HCT116 (cell line): ENCODE results near the gene METTL18. TPM values are rescaled to one million over a fixed set of nuclear protein-coding genes. Genes with fewer than 3 reads are reported as not detected.

Source experiments
- ATAC-seq: fragments of 200-7000 bp; cut with Tn5 transposase; 2 replicates; pipeline ENCODE4 v1.9.1; 2020; ENCODE audit warnings: mild to moderate bottlenecking, moderate library complexity
- BruUV-seq: library from RNA; stranded (reverse); fragments of 400-500 nt; replicated peaks from 2 replicates; lab custom pipeline; 2021; lab: Mats Ljungman, UMichigan
- CTCF ChIA-PET: fragments of 300-600 bp; sonication (Branson Sonifier 250); formaldehyde crosslinking; loops from one replicate; lab custom pipeline; 2021; ENCODE audit warnings: antibody characterized with exemption; lab: Charles Lee
- POLR2A ChIA-PET: fragments of 300-600, 350-600 bp; sonication (Branson Sonifier 250); formaldehyde crosslinking; loops from one replicate; lab custom pipeline; 2021; ENCODE audit warnings: antibody characterized with exemption; lab: Charles Lee
- RAD21 ChIA-PET, 2 experiments: fragments of 300-600 bp; sonication (Branson Sonifier 250); formaldehyde crosslinking; loops; one replicate each; lab custom pipeline; 2023; ENCODE audit warnings: low total read pairs in 2 of 2; ENCODE audit not compliant: uncharacterized antibody in 2 of 2, unreplicated experiment in 2 of 2, low non-redundant PET in 1 of 2; lab: Charles Lee
- DNase-seq: peaks from one replicate; pipeline ENCODE4 v3.0.0-alpha.2; 2010; ENCODE audit warnings: low read depth, low spot score
- H2AFZ ChIP-seq: fragments of 200-600 bp; shearing (Covaris generic), sonication (generic); 2 replicates; pipeline ENCODE4 v1.6.1; 2017; ENCODE audit warnings: low read depth, mixed run types, mixed read lengths, antibody characterized with exemption, low read length; ENCODE audit not compliant: poor library complexity, severe bottlenecking
- H3K27ac ChIP-seq: 2 replicates; pipeline ENCODE4 v1.5.1; 2012; ENCODE audit warnings: low read depth, low read length
- H3K27me3 ChIP-seq: fragments of 200-600 bp; sonication (generic); 2 replicates; pipeline ENCODE4 v1.6.1; 2016; ENCODE audit warnings: mixed run types, low read length, mixed read lengths; ENCODE audit not compliant: insufficient read depth
- H3K36me3 ChIP-seq, 2 experiments: fragments of 200-500 bp in 1 of 2; fragments of 200-600 bp in 1 of 2; sonication (Bioruptor generic) in 1 of 2; sonication (generic) in 1 of 2; 2 replicates each; pipeline versions ENCODE4 v1.5.1 to v1.6.1; 2014 to 2016; ENCODE audit warnings: low read length in 2 of 2, inconsistent platforms in 1 of 2, mixed read lengths in 1 of 2, mixed run types in 1 of 2; ENCODE audit not compliant: insufficient read depth in 2 of 2, control insufficient read depth in 1 of 2
- H3K4me1 ChIP-seq, 2 experiments: fragments of 200-600 bp in 1 of 2; sonication (generic) in 1 of 2; 2 replicates each; pipeline versions ENCODE4 v1.5.1 to v1.6.1; 2012 to 2017; ENCODE audit warnings: low read length in 2 of 2, inconsistent platforms in 1 of 2, mild to moderate bottlenecking in 1 of 2, mixed read lengths in 1 of 2, mixed run types in 1 of 2, moderate library complexity in 1 of 2; ENCODE audit not compliant: insufficient read depth in 2 of 2, control insufficient read depth in 1 of 2
- H3K4me2 ChIP-seq: fragments of 200-600 bp; sonication (generic); 2 replicates; pipeline ENCODE4 v1.6.1; 2017; ENCODE audit warnings: mixed run types, low read length, mixed read lengths
- H3K4me3 ChIP-seq, 2 experiments: fragments of 200-600 bp in 1 of 2; sonication (generic) in 1 of 2; replicated peaks in 1 of 2; 2 replicates each; pipeline ENCODE4 v1.5.1; 2011 to 2016; ENCODE audit warnings: low read length in 2 of 2, control low read depth in 1 of 2, low read depth in 1 of 2, mild to moderate bottlenecking in 1 of 2, mixed read lengths in 1 of 2, mixed run types in 1 of 2
- H3K79me2 ChIP-seq: fragments of 200-600 bp; sonication (generic); 2 replicates; pipeline ENCODE4 v1.6.1; 2017; ENCODE audit warnings: mild to moderate bottlenecking, mixed run types, low read length, moderate library complexity, mixed read lengths; ENCODE audit not compliant: insufficient read depth
- H3K9ac ChIP-seq: fragments of 200-600 bp; sonication (generic); 2 replicates; pipeline ENCODE4 v1.6.1; 2016; ENCODE audit warnings: low read length, mixed read lengths
- H3K9me2 ChIP-seq: fragments of 200-600 bp; sonication (generic), shearing (Covaris generic); 2 replicates; pipeline ENCODE4 v1.6.1; 2017; ENCODE audit warnings: mixed run types, mild to moderate bottlenecking, moderate library complexity; ENCODE audit not compliant: insufficient read depth
- H3K9me3 ChIP-seq, 2 experiments: fragments of 200-500 bp in 1 of 2; fragments of 200-600 bp in 1 of 2; sonication (Bioruptor generic) in 1 of 2; sonication (generic) in 1 of 2; 2 replicates each; pipeline ENCODE4 v1.6.1; 2014 to 2017; ENCODE audit warnings: low read length in 2 of 2, mixed read lengths in 2 of 2, inconsistent platforms in 1 of 2, low read depth in 1 of 2, mild to moderate bottlenecking in 1 of 2, mixed run types in 1 of 2, moderate library complexity in 1 of 2; ENCODE audit not compliant: control insufficient read depth in 1 of 2, insufficient read depth in 1 of 2
- H4K20me1 ChIP-seq: fragments of 200-600 bp; sonication (generic), shearing (Covaris generic); 2 replicates; pipeline ENCODE4 v1.6.1; 2017; ENCODE audit warnings: mixed run types, mild to moderate bottlenecking, moderate library complexity; ENCODE audit not compliant: insufficient read depth
- CBX3 ChIP-seq: IDR thresholded peaks from 2 replicates; pipeline ENCODE4 v1.6.1; 2012; ENCODE audit warnings: low read depth
- EGR1 ChIP-seq: IDR thresholded peaks from 2 replicates; pipeline ENCODE4 v1.6.1; 2012; ENCODE audit warnings: low read depth
- ELF1 ChIP-seq: IDR thresholded peaks from 2 replicates; pipeline ENCODE4 v1.6.1; 2012; ENCODE audit warnings: low read depth, borderline replicate concordance
- EZH2 ChIP-seq: fragments of 200-600 bp; sonication (generic); IDR thresholded peaks from 2 replicates; pipeline ENCODE4 v1.6.1; 2017; ENCODE audit warnings: antibody characterized with exemption, mixed run types
- FOSL1 ChIP-seq: IDR thresholded peaks from 2 replicates; pipeline ENCODE4 v1.6.1; 2012; ENCODE audit warnings: low read depth
- JUND ChIP-seq: IDR thresholded peaks from 2 replicates; pipeline ENCODE4 v1.6.1; 2012
- POLR2A ChIP-seq: IDR thresholded peaks from 2 replicates; pipeline ENCODE4 v1.7.0; 2011; ENCODE audit warnings: borderline replicate concordance; ENCODE audit not compliant: insufficient read depth, insufficient read length; ENCODE audit errors: extremely low read depth
- POLR2AphosphoS5 ChIP-seq: IDR thresholded peaks from 2 replicates; pipeline ENCODE4 v1.6.1; 2011; ENCODE audit warnings: mild to moderate bottlenecking, low read depth, low read length, moderate library complexity
- RAD21 ChIP-seq: IDR thresholded peaks from 2 replicates; pipeline ENCODE4 v1.6.1; 2012; ENCODE audit warnings: low read depth, mild to moderate bottlenecking
- SP1 ChIP-seq: IDR thresholded peaks from 2 replicates; pipeline ENCODE4 v1.6.1; 2012; ENCODE audit warnings: low read depth
- SRF ChIP-seq: IDR thresholded peaks from 2 replicates; pipeline ENCODE4 v1.6.1; 2012; ENCODE audit warnings: low read depth
- YY1 ChIP-seq: IDR thresholded peaks from 2 replicates; pipeline ENCODE4 v1.6.1; 2011; ENCODE audit warnings: low read length, low read depth, moderate library complexity, mild to moderate bottlenecking; ENCODE audit not compliant: insufficient replicate concordance; ENCODE audit errors: extremely low read depth
- ZFX ChIP-seq: fragments of 450-650 bp; IDR thresholded peaks from 2 replicates; pipeline ENCODE4 v1.6.1; 2017
- ZNF274 ChIP-seq: fragments of 200-500 bp; sonication (Bioruptor generic); IDR thresholded peaks from 2 replicates; pipeline ENCODE4 v1.6.1; 2014; ENCODE audit warnings: mild to moderate bottlenecking, low read depth, low read length, inconsistent platforms
- intact Hi-C: fragments of 100-400 bp; cut with micrococcal nuclease; formaldehyde crosslinking; loops from 2 replicates; pipeline ENCODE4 v1.10.0; 2022
- total RNA-seq: library from RNA; stranded (reverse); gene quantifications from one replicate; pipeline ENCODE4 v1.2.1, GENCODE V29; 2021; ENCODE audit not compliant: unreplicated experiment
- TF ChIP-seq, protein P1 (sequence below): IDR thresholded peaks from 2 replicates; pipeline ENCODE4 v1.6.1; 2012
- TF ChIP-seq, protein P2 (sequence below): IDR thresholded peaks from 2 replicates; pipeline ENCODE4 v1.6.1; 2011; ENCODE audit warnings: mild to moderate bottlenecking, low read length, moderate library complexity; ENCODE audit not compliant: insufficient replicate concordance; ENCODE audit errors: extremely low read depth

The METTL18 gene
- total RNA-seq, 1 experiment from 2014 or later: 7.4 TPM

DNA sequence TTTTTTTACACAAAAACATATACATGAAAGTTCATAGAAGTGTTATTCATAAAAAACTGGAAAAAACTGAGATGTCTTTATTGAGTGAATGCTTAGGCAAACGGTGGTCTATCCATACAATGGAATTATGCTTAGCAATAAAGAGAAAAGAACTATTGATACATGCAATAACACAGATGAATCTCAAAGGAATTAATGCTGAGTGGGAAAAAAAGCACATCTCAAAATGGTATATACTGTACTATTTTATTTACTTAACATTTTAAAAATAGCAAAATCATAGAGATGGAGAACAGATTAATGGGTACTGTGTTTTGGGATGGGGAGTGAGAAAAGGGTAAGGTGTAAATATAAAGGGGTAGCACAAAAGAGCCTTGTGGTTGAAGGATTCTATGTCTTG, 29.8 kb downstream of the METTL18 start:
- Histone ChIP-seq H3K9me2 (no peaks in the 10 kb centered on the region), H3K4me3 (no peak overlapping the region), H3K27ac (no peak overlapping the region), H3K9ac (no peak overlapping the region), H2AFZ (no peak overlapping the region), H3K4me2 (no peak overlapping the region), H3K36me3 (no peaks in the 10 kb centered on the region), H4K20me1 (no peaks in the 10 kb centered on the region), H3K27me3 (no peaks in the 10 kb centered on the region), H3K9me3 (no peaks in the 10 kb centered on the region), H3K4me1 (no peaks in the 10 kb centered on the region), H3K79me2 (no peaks in the 10 kb centered on the region)
- ChIA-PET POLR2A (no interaction called here), CTCF (no interaction called here), RAD21 (no interaction called here)
- intact Hi-C loops: no loop called here
- no peak for TF ChIP-seq SRF
- no peak for TF ChIP-seq ZFX
- TF ChIP-seq RAD21: no peak
- TF ChIP-seq, protein P1, sequence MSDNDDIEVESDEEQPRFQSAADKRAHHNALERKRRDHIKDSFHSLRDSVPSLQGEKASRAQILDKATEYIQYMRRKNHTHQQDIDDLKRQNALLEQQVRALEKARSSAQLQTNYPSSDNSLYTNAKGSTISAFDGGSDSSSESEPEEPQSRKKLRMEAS: no peak
- TF ChIP-seq ELF1: no peak
- TF ChIP-seq, protein P2, sequence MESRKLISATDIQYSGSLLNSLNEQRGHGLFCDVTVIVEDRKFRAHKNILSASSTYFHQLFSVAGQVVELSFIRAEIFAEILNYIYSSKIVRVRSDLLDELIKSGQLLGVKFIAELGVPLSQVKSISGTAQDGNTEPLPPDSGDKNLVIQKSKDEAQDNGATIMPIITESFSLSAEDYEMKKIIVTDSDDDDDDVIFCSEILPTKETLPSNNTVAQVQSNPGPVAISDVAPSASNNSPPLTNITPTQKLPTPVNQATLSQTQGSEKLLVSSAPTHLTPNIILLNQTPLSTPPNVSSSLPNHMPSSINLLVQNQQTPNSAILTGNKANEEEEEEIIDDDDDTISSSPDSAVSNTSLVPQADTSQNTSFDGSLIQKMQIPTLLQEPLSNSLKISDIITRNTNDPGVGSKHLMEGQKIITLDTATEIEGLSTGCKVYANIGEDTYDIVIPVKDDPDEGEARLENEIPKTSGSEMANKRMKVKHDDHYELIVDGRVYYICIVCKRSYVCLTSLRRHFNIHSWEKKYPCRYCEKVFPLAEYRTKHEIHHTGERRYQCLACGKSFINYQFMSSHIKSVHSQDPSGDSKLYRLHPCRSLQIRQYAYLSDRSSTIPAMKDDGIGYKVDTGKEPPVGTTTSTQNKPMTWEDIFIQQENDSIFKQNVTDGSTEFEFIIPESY: no peak
- TF ChIP-seq POLR2AphosphoS5: no peak
- TF ChIP-seq SP1: no peak
- TF ChIP-seq FOSL1: no peak
- TF ChIP-seq ZNF274: no peak
- TF ChIP-seq POLR2A: no peak
- no peak for TF ChIP-seq CBX3
- no peak for TF ChIP-seq EZH2
- no peak for TF ChIP-seq EGR1
- TF ChIP-seq YY1: no peak
- TF ChIP-seq JUND: no peak
- DNase-seq (no peak), ATAC-seq (no peak)
- no TSS peak for BruUV-seq
